Forelimb muscle (tissue), 1 donor: ENCODE measurements around the gene CIZ1. TPM values are rescaled to one million over a fixed set of nuclear protein-coding genes. Genes with fewer than 3 reads are reported as not detected.

Experiments used
- DNase-seq: peaks from one replicate; pipeline ENCODE4 v3.0.0-alpha.2; 2013; ENCODE audit warnings: low read depth
- polyA plus RNA-seq: library from polyadenylated mRNA; unstranded; fragments of 120-200 nt; gene quantifications from one replicate; pipeline ENCODE4 v1.2.1, GENCODE V29; 2013; ENCODE audit not compliant: insufficient read length

The CIZ1 gene
- polyA plus RNA-seq, 1 donor, result 101 TPM

- no peak for DNase-seq
These were observed 66.3 kb downstream of the CIZ1 start for GRCh38 chr9:128124873-128125579.

GRCh38 chr9:128124451-128124850 lies 66.9 kb downstream of the CIZ1 start:
- no peak for DNase-seq

- DNase-seq, result no peak
These were observed 67.8 kb downstream of the CIZ1 start for GRCh38 chr9:128123451-128124080.

GRCh38 chr9:128122809-128123175 lies 68.6 kb downstream of the CIZ1 start:
- no peak for DNase-seq

GRCh38 chr9:128121924-128122808 lies 69.2 kb downstream of the CIZ1 start:
- no peak for DNase-seq

- no peak for DNase-seq
These were observed 69.9 kb downstream of the CIZ1 start for GRCh38 chr9:128121466-128121810.

- DNase-seq, result no peak
These were observed 70.5 kb downstream of the CIZ1 start for GRCh38 chr9:128120741-128121465.

- no peak for DNase-seq
These were observed 71.2 kb downstream of the CIZ1 start for GRCh38 chr9:128120061-128120740.

- no peak for DNase-seq
These were observed 72.3 kb downstream of the CIZ1 start for GRCh38 chr9:128118971-128119665.

- DNase-seq, result no peak
These were observed 72.9 kb downstream of the CIZ1 start for GRCh38 chr9:128118472-128118857.

GRCh38 chr9:128117613-128118471 lies 73.5 kb downstream of the CIZ1 start:
- peak; percentile 65 for DNase-seq

GRCh38 chr9:128116104-128117083 lies 75.0 kb downstream of the CIZ1 start:
- DNase-seq, result no peak

Other genes starting within 250 kb of the CIZ1 start
- 19.2 TPM for gene EEIG1, start 210.6 kb downstream of the CIZ1 start, polyA plus RNA-seq
- 7.4 TPM for gene NAIF1, start 124.3 kb downstream of the CIZ1 start, polyA plus RNA-seq
- gene SLC25A25, start 123.3 kb downstream of the CIZ1 start, polyA plus RNA-seq, result 10.8 TPM
- gene PTGES2, start 63.8 kb downstream of the CIZ1 start, polyA plus RNA-seq, result 44.1 TPM
- gene LCN2, start 42.1 kb downstream of the CIZ1 start, polyA plus RNA-seq, result 1.1 TPM
- 28.3 TPM for gene BBLN, start 31.3 kb downstream of the CIZ1 start, polyA plus RNA-seq
- gene DNM1, start 11.8 kb upstream of the CIZ1 start, polyA plus RNA-seq, result 53.3 TPM
- gene GOLGA2, start 84.4 kb upstream of the CIZ1 start, polyA plus RNA-seq, result 93.2 TPM
- 20.3 TPM for gene SWI5, start 84.7 kb upstream of the CIZ1 start, polyA plus RNA-seq
- gene TRUB2, start 130.9 kb upstream of the CIZ1 start, polyA plus RNA-seq, result 22.0 TPM
- gene COQ4, start 131.3 kb upstream of the CIZ1 start, polyA plus RNA-seq, result 31.6 TPM
- 11.9 TPM for gene SLC27A4, start 149.0 kb upstream of the CIZ1 start, polyA plus RNA-seq
- 60.7 TPM for gene URM1, start 179.8 kb upstream of the CIZ1 start, polyA plus RNA-seq
- 103 TPM for gene CERCAM, start 229.3 kb upstream of the CIZ1 start, polyA plus RNA-seq